Measurements from ENCODE around the gene TXNRD2.
A peak's percentile ranks its signal among the peaks of the same experiment; 100 is the strongest.

TXNRD2 gene

DNA sequence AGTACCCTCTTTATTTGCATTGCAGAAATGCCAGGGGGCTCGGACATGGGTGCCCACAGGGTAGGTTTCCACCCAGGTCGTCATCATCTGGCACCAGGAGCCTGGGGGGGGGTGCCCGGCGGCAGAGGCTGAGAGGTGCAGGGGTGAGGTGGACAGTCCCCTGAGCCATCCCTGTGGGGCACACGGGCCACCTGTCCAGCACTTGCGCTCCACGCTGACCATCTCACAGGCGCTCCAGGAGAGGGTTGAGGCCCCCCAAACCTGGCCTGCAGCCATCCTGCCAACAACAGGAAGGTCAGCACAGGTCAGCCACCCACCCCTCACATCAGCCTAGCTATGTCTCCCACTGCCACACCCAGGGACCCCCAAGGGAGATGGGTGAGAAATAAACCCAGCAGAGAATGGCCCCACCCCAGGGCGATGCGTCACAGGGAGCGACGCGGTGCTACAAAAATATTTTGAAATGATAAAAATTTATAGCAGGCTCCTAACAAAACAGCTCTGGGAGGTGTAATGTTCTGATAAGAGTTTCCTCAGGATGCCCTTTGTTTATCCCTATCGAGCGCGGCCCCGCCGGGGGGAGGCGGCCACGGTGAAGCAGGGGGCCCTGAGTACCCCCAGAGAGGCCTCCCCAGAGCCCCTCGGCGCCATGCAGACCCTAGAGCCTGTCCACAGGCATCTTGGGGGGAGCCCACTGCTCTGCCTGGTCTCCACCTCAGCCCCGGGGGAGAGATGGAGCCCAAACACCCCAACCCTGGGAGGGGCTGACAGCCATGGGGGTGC is 65.9 kb downstream of the TXNRD2 start:
- peak; percentile 22 for DNase-seq (ENCODE audit: low spot score)

DNA sequence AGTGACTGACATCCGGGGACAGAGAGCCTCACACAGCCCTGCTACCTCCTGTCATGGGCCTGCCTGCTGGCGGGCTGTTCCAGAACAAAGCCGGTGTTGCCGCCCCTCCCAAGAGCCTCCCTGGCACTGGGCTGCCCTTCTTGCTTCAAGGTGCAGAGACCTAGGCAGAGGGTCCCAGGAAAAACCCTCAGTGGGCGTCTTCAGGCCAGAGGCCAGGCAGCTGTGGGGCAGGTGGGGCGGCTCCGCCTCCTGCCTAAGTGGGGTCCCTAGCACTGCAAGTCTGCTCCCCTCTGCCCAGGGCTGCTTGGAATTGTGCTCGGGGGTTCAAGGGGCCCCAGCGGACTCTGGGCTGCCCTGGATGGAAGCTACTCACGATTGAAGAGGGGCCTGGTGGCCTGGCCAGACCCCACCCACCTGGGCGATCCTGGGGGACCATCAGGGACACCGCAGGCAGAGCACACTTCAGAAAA is 66.5 kb downstream of the TXNRD2 start:
- DNase-seq (ENCODE audit: low spot score): peak; percentile 18

DNA sequence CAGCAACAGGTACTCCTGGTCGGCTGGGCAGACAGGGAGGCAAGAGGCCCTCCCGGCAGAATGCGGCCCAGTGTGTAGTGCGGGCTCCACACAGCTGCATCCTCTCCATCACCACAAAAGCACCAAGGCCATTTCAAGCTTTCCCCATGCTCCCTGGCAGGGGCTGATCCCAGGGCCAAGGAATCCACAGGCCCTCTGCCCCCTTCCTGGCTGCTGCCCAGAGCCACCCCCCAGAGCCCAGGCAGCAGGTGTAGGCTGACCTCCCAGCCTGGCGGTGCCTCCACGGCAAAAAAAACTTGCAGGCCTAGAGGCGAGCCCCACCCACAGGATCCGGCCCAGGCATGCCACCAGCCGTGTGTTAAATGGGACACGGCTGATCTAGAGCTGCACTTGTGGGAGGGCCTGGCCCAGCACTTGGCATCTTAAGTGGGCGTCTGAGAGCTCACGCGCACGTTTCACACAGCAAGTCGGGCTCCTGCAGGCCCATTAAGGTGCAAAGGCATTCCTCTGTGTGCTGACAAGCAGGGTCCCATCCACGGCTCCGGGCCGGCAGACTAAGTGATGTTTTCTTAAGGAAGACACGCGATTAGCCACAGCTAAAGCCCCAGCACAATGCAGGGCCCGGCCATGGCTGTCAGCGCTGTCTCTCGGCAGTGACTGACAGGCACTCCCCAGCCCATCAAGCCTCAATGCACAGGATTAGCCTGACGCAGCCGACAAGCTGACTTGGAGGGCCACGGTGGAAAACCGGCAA is 67.1 kb downstream of the TXNRD2 start:
- peak; percentile 32 for DNase-seq (ENCODE audit: low spot score)

DNA sequence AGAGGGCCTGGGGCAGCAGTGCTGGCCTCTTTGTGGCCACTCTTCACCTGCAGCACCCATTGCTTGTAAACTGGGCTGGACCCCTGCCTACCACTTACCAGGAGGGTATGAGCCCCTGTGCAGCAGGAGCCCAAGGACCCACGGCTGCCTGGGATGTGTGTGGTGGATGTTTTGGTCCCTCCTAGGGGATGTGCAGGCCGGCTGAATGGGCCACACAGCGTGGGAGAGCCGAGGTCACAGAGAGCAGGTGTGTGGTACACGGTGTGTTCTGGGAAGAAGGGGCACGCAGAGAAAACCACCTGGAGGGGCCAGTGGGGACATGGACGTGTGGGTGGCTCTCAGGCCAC is 67.7 kb downstream of the TXNRD2 start:
- no peak for DNase-seq (ENCODE audit: low spot score)

DNA sequence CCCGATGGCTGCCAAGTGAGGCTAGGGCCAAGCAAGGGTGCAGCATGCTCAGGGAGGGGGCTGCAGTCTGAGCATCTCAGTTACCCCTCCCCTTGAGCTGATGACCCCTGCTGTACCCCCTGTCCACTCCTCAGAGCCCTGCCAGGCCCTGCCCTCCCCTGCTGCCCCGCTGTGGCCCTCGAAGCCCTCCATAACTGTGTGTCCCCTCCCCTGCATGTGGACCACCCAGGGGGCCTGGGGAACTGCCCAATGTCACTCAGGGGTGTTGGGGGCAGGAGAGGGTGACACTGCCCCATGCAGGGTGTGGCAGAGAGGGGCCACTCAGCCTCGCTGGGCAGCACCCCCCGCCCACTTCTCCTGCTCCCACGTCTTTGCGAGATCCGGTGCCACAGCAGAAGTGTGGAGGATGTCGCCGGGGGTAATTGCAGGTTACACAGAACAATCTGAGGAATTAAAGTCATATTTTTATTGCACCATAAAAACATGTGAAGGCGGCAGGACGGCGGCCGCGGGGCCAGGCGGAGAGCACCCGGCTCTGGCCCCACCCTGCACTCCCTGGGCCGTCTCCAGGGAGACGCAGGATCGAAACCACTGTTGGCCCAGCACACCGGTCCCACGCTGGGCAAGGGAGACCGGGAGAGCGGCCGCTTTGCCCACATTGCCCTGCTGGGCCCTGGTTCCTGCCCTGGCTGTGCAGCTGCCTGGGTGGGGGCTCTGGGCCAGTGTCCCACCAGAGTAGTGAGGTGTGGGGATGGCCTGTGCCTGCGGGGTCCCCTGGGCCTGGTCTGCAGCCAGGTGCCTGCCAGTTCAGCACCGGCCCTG is 68.3 kb downstream of the TXNRD2 start:
- peak; percentile 29 for DNase-seq (ENCODE audit: low spot score)

DNA sequence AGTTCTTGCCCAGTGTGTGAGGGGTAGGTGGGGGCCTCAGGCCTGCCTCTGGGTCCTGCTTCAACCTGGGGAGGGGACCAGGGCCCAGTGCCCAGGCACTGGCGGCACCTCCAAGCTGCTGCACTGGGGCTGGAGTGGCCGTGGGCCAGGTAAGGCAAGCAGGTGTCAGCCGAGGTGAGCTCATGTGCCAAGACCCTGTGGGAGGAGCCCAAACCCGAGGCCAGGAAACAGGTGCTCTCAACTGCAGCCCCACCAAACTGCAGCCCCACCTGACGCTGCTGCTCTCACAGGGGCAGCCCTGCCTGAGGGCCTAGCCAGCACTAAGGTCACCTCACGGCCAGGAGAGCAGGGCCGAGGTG is 68.9 kb downstream of the TXNRD2 start:
- no peak for DNase-seq (ENCODE audit: low spot score)

DNA sequence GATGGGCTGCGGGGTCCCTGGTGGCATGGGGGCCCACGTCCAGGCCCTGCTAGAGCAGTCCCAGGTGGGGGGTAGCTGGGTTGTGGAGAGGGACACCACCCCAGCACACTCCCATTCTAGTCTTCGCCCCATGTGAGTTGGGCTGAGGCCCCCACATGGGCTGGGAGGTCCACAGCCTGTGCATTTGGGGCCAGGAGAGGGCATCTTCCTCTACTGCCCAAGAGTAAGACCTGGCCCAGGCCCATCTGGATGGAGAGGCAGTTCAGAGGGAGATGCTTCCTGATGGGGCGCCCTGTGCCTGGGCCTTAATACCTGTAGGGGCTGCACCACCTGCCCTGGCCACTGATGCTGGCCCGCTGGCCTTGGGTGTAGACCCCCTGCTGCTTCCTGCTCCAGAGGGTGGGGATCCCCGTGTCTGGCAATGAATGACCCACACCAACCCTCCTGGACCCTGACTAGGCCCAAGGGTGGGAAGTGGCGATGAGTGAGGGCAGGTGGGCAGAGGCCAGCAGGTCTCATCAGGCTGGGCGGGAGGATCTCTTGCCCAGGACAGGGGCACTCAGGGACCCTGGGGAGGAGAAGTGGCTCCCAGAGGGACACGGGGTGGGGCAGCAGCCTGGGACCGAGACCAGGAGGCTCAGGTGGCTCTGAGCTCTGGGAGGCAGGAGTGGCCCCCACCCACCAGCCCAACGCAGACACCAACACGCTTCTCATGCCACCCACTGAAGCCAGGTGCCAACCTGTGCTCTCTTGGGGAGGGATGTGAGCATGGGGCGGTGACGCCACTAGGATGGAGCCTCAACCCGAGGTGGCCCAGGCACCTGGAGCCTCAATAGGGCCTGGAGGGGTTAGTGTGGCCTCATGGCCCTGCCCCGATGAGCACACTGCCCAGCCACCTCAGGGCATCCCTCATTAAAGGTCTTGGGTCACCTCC is 69.5 kb downstream of the TXNRD2 start:
- DNase-seq (ENCODE audit: low spot score): peak; percentile 25

DNA sequence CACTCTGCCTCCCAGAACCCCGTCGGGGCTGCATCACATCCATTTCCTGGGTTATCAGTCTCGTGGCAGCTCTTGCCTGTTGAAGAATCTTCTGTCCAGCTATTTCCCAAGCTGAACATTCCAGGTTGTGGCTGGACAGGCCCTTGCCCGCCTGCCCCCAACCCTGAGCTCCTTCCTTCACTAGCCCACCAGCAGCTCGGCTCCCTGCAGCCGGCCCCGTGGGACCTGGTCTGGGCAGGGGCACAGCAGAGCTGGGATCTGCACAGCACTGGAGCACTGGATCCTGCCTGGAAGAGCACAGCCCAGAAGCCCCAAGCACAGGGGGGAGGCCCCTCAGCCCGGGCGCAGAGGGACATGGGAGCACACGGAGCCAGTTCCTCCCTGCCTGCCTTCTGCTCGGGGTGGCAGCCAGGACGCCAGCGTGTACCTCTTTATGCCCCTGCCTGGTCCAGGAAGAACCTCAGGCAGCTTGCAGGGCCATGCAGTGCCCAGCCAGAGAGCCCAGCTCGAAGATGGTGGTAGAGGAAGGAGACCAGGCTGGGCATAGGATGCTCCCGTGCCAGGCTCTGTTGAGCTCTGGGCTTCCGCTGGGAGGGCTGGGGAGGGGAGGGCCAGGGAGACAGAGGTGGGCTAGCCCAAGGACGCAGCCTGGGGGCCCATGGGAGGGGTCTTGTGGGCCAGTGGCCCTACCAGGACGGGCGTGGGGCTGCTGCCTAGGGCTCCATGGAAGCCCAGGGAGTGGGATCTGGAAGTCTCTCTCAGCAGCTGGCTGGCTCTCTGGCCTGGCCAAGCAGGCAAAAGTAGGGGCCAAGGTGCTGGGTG is 70.4 kb downstream of the TXNRD2 start:
- peak; percentile 35 for DNase-seq (ENCODE audit: low spot score)

DNA sequence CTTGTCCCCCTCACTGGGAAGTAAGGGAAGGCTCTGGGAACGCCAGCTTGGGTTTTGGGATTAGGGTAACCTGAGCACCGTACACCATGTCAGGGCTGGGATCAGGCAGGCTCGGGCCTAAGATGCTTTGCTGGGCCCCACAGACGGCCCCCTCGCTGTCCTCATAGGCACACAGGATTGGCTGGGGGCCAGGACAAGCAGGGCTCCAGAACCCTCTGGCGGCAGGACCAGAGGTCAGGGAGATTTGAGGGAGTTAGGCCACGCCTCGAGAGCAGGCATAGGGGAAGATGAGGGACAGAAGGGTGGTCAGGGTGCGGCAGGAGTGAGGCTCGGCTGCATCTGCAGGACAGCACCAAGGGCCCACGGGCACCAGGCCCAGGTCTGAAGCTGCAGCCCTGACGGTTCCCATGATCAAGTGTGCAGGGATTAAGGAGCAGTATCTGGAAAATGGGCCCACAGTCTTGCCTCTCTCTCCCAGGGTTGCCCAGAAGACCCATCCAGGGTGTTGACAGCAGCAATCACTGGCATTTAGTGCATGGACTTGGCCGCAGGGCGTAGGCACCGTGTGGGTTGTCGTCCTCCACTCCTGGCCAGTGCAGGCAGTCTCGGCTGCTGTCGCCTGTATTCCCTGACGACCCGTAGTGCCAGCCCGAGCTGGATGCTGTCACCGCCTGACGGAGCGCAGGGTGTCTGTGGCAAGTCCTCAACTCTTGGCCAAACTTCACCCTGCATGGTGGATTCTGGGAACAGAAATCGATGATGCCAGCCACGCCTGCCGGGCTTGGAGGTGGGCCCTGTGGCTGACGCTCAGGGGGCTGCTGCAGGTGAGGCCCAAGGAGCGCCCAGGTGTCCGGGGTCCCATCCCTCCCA is 71.2 kb downstream of the TXNRD2 start:
- peak; percentile 21 for DNase-seq (ENCODE audit: low spot score)

DNA sequence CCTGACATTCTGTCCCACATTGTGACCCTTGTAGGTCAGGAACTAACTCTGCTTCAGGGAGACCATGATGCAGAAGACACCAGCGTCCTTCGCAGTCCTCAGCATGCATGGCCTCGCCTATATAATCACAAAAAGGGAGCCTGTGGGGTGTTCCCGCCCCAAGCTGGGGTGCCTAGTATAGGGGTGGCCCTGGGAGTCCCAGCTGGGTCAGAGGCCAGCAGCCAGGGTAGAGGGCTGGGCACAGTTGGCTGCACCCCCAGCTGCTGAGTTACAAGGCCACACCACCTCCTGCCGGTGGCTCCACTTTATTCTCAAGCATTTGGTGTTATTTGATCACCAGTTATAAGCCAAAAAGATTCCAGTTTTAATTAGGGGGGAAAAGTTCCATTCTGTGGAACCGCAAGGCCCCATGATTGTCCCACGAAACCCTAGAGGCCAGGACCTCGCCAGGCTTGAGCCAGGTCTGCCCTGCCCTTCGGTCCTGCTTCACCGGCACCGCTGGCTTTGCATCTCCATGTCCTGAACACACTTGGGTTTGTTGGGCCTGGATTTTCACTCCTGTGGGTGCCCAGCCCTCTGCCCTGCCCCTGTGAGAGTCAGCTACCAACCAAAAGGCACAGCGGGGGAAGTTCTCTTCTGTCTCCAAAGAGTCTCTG is 72.0 kb downstream of the TXNRD2 start:
- DNase-seq (ENCODE audit: low spot score): peak; percentile 14

DNA sequence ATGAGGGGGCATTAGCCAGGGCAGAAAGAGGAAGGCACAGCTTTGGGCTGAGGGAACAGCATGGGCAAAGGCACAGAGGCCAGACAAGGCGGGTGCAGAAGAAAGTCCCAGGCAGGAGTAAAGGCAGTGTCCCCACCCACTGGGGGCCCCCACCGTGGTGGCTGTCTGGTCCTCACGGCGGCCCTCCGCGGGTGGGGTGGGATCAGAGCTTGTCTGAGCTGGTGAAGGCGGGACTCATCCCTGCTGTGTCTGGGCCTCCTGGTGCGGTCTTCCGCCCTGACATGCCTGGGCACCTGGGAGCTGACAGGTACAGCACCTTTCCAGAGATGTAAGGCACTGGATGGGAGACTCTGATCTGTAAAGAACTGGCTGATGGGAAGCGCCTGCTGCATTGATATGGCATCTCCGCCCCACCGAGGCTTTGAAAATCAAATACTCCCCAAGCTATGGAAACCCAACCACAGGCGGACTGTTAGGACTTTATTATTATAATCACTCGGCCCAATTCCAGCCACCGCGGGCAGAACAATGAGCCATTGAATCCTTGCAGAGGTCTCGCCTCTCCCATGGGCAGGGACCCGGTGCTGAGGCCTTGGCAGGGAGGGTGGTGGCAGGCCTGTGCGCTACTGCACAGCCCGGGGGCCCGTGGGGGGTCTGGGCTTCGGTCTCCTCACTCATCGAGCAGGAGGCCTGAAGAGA is 72.7 kb downstream of the TXNRD2 start:
- DNase-seq (ENCODE audit: low spot score): peak; percentile 26

DNA sequence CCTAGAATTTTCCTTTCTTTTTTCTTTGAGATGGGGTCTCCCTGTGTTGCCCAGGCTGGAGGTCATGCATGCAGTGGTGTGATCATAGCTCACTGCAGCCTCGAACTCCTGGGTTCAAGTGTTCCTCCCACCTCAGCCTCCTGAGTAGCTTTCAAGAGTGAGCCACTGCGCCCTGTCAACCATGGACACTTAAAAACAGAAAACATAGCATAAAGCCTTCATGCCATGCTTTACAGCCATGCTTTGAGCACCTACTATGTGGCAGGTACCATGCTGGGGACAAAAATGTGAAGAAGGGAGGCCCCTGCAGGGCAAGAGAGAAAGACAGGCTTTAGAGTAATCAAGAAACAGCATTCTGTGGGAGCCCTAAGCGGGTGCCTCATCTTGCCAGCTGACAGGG is 73.3 kb downstream of the TXNRD2 start:
- no peak for DNase-seq (ENCODE audit: low spot score)

DNA sequence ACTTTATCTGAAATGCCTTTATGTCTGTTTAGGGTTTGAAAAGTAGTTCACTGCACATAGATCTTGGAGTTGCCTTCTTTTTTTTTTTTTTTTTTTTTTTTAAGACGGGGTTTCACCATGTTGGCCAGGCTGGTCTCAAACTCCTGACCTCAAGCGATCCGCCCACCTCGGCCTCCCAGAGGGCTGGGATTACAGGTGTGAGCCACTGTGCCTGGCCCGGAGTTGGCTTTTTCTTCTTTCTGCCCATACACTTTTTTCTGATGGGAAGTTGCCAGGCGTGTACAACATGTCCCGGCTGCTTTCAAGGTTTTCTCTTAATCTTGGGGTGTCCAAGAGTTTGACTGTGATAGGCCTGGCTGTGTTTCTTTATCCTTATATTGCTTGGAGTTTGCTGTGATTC is 74.0 kb downstream of the TXNRD2 start:
- no peak for DNase-seq (ENCODE audit: low spot score)

DNA sequence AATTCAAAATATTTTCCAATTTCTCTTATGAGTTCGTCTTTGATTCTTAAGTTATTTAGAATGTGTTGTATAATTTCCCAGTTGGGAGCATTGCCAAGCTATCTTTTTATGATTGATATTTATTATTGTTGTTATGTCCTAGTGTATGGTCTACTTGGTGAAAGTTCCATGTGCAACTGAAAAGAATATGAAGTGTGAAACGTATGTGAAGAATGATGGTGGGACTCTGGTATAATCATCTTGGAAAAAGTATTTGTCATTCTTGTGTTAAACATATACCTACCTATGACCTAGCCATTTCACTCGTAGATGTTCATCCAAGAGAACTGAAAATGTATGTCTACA is 75.0 kb downstream of the TXNRD2 start:
- DNase-seq (ENCODE audit: low spot score): no peak

DNA sequence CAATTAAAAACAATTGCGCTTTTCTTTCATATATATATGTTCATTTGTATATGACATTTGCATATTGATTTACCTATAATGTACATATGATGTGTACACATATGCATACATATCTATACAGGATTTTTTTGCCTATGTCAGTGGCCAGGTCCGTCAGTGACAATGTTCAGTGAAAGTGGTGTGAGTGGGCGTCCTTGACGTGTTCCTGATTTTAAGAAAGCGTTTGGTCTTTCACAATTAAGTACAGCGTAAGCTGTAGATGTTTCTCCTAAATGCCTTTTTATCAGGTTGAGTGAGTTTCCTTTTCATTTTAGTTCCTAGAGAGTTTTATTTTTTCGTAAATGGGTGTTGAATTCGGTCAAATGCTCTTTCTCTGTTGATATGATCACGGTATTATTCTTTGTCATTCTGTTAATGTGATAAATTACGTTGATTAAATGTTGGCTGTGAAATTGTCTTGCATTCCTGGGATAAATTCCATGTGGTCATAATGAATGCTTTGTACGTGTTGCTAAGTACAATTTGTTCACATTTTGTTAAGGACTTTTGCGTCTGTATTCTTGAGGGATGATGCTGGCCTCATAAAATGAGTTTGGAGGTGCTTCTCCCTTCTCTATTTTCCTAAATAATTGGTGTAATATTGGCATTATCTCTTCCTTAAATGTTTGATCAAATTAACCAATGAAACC is 76.3 kb downstream of the TXNRD2 start:
- DNase-seq (ENCODE audit: low spot score): no peak

DNA sequence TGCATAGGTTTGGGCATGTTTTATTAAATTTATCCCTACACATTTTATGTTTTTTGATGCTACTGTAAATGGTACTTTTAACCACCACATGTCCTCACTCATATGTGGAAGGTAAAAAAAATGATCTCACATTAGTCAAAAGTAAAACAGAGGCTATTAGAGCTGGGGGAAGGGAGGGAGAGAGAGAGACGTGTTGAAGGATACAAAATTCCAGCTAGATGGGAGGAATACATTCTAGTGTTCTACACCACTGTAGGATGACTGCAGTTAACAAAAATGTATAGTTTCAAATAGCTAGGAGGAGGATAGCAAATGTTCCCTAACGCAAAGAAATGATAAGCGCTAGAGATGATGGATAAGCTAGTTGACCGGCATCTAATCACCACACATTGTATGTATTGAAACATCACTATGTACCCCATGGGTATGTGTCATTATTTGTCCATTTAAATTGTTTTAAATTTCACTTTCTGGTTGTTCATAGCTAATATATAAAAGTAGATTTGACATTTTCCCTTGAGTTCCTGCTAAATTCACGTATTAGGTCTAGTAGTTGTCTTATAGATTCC is 77.0 kb downstream of the TXNRD2 start:
- no peak for DNase-seq (ENCODE audit: low spot score)

DNA sequence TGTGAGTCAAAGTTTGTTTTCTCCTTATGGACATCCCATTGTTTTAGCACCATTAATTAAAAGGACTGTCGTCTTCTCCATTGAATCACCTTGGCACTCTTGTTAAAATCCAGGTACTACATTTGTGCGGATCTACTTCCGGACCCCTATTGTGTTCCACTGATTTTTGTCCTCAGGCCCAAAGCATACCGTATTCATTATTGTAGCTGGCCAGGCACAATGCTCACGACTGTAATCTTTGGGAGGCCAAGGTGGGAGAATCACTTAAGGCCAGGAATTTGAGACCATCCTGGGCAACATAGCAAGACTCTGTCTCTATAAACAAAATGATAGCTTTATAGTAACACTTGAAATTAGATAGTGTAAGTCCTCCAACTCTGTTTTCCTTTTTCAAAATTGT is 78.0 kb downstream of the TXNRD2 start:
- no peak for DNase-seq (ENCODE audit: low spot score)
